ENCODE measurements around the gene SLC1A5. TPM values are rescaled to one million over a fixed set of nuclear protein-coding genes. Genes with fewer than 3 reads are reported as not detected.

The SLC1A5 gene
- total RNA-seq, 4 donors from 2014 or later = 76.8 to 107 (median 83.4) TPM

GRCh38 chr19:46755853-46756543 is 32.4 kb downstream of the SLC1A5 start:
- TF ChIP-seq POLR2A (IDR thresholded peaks at IDR 0.05) = no peak
- no peak for TF ChIP-seq CTCF (IDR thresholded peaks at IDR 0.05)
- no peak for TF ChIP-seq EP300 (IDR thresholded peaks at IDR 0.05)
- no peaks in the 10 kb centered on the region for H3K27me3 ChIP-seq
- H3K27ac ChIP-seq = peak overlapping the region in 3 of 4 donors; percentile 37 to 75 (median 44)
- 92% methylated on average over 84 to 86 of the region's 86 CpGs for WGBS, 2 donors
- H3K4me3 ChIP-seq = no peak overlapping the region
- H3K9me3 ChIP-seq = no peaks in the 10 kb centered on the region
- no peak for DNase-seq (ENCODE audit: low spot score in 2 of 2)
- peaks cover 0 to 40% (median 8%) of the 10 kb centered on the region in 3 donors for H3K36me3 ChIP-seq
- peaks cover 0 to 48% (median 11%) of the 10 kb centered on the region in 4 donors for H3K4me1 ChIP-seq

GRCh38 chr19:46755077-46755852 is 33.1 kb downstream of the SLC1A5 start:
- 63 to 70% methylated on average over 33 to 39 of the region's 39 CpGs for WGBS, 2 donors

GRCh38 chr19:46753420-46754155 is 34.8 kb downstream of the SLC1A5 start:
- 26% methylated on average over 4 of the region's 4 CpGs for WGBS, 2 donors
- no peaks in the 10 kb centered on the region for H3K9me3 ChIP-seq

More at GRCh38 chr19:46755077-46755852, 33.1 kb downstream of the SLC1A5 start:
- TF ChIP-seq EP300 (IDR thresholded peaks at IDR 0.05) (peak in 1 of 2 donors; percentile 45), POLR2A (IDR thresholded peaks at IDR 0.05) (no peak)
- Histone ChIP-seq H3K4me3 (no peak overlapping the region), H3K36me3 (peaks cover 0 to 47% (median 8%) of the 10 kb centered on the region in 3 donors), H3K27me3 (no peaks in the 10 kb centered on the region), H3K9me3 (no peaks in the 10 kb centered on the region), H3K4me1 (peaks cover 0 to 40% (median 7%) of the 10 kb centered on the region in 4 donors), H3K27ac (peak overlapping the region in 3 of 4 donors; percentile 37 to 75 (median 44))
- DNase-seq (ENCODE audit: low spot score in 2 of 2) = no peak

GRCh38 chr19:46748325-46749109 is 39.9 kb downstream of the SLC1A5 start:
- Histone ChIP-seq H3K4me3 (no peak overlapping the region), H3K27ac (no peak overlapping the region), H3K36me3 (peaks cover 0 to 42% (median 0%) of the 10 kb centered on the region in 3 donors), H3K27me3 (no peaks in the 10 kb centered on the region), H3K4me1 (peaks cover 4 to 30% (median 19%) of the 10 kb centered on the region in 4 donors), H3K9me3 (no peaks in the 10 kb centered on the region)
- peak; percentile 45 to 87 for DNase-seq (ENCODE audit: low spot score in 2 of 2)
- TF ChIP-seq EP300 (IDR thresholded peaks at IDR 0.05) (no peak), POLR2A (IDR thresholded peaks at IDR 0.05) (no peak), CTCF (IDR thresholded peaks at IDR 0.05) (peak; percentile 56 to 79 (median 63))
- WGBS, 2 donors = 83 to 87% methylated on average over 21 of the region's 21 CpGs

More at GRCh38 chr19:46753420-46754155, 34.8 kb downstream of the SLC1A5 start:
- H3K27me3 ChIP-seq = no peaks in the 10 kb centered on the region
- no peak overlapping the region for H3K4me3 ChIP-seq
- no peak overlapping the region for H3K27ac ChIP-seq
- H3K4me1 ChIP-seq = peaks cover 0 to 28% (median 6%) of the 10 kb centered on the region in 4 donors
- DNase-seq (ENCODE audit: low spot score in 2 of 2) = peak in 1 of 2 donors; percentile 56
- TF ChIP-seq CTCF (IDR thresholded peaks at IDR 0.05) = peak; percentile 39 to 51 (median 46)
- TF ChIP-seq EP300 (IDR thresholded peaks at IDR 0.05) = no peak
- TF ChIP-seq POLR2A (IDR thresholded peaks at IDR 0.05) = no peak
- peaks cover 0 to 62% (median 8%) of the 10 kb centered on the region in 3 donors for H3K36me3 ChIP-seq

All from tibial nerve (tissue), 4 donors.